ENCODE results near the gene VIPR2.

DNA sequence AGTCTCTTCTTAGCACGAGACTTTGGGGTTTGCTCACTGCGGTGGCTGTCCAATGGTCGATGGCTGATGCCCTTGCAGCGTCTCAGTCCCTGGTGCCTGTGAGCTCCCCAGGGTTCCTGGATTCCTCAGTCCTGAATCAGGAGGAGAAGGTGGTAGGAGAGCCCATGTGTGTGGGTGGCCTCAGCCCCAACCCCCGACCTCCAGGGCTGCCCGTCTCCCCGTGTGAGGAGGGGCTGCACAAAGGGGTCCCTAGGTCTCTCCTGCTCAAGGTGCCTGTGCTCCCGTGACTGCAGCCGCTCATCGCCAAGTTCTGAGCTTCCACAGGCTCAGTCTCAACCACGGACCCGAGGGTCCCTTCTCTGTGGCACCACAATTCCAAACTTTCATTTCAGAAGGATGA is 142.9 kb downstream of the VIPR2 start:
- TF ChIP-seq EZH2 (optimal IDR thresholded peaks at IDR 0.05; ENCODE audit: low read depth, low read length) (no peak), EZH2phosphoT487 (IDR thresholded peaks at IDR 0.05; ENCODE audit: low read length) (no peak)
- TF ChIP-seq, protein P1, sequence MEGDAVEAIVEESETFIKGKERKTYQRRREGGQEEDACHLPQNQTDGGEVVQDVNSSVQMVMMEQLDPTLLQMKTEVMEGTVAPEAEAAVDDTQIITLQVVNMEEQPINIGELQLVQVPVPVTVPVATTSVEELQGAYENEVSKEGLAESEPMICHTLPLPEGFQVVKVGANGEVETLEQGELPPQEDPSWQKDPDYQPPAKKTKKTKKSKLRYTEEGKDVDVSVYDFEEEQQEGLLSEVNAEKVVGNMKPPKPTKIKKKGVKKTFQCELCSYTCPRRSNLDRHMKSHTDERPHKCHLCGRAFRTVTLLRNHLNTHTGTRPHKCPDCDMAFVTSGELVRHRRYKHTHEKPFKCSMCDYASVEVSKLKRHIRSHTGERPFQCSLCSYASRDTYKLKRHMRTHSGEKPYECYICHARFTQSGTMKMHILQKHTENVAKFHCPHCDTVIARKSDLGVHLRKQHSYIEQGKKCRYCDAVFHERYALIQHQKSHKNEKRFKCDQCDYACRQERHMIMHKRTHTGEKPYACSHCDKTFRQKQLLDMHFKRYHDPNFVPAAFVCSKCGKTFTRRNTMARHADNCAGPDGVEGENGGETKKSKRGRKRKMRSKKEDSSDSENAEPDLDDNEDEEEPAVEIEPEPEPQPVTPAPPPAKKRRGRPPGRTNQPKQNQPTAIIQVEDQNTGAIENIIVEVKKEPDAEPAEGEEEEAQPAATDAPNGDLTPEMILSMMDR (IDR thresholded peaks at IDR 0.05; ENCODE audit: low read length): no peak

Data from MM.1S (cell line).